HEK293T (cell line): ENCODE results near the gene ELSPBP1.
"Not testable (repeated sequence)": the region's sequence is repeated elsewhere in the genome, so short reads cannot be mapped to it uniquely, and the experiment has no call there.

Experiments used
- CTCF ChIA-PET: fragments of 350-600 bp; formaldehyde crosslinking; extraction: SDS; loops from one replicate; lab custom pipeline; 2021; ENCODE audit warnings: antibody characterized with exemption, inconsistent platforms; lab: Yijun Ruan, JAX
- POLR2A ChIA-PET: fragments of 350-600 bp; formaldehyde crosslinking; extraction: SDS; loops from one replicate; lab custom pipeline; 2020; ENCODE audit warnings: antibody characterized with exemption, inconsistent platforms; lab: Yijun Ruan, JAX
- DNase-seq: peaks from one replicate; pipeline ENCODE4 v3.0.0; 2012; ENCODE audit warnings: mixed read lengths; ENCODE audit errors: extremely low spot score
- ARNT ChIP-seq: fragments of 450-650 bp; IDR thresholded peaks from 2 replicates; pipeline ENCODE4 v1.6.1; 2017; ENCODE audit warnings: mild to moderate bottlenecking
- BHLHE40 ChIP-seq: fragments of 450-650 bp; IDR thresholded peaks from 2 replicates; pipeline ENCODE4 v1.6.1; 2016; ENCODE audit warnings: mild to moderate bottlenecking, moderate library complexity, borderline replicate concordance
- CTBP1 ChIP-seq: fragments of 450-650 bp; IDR thresholded peaks from 2 replicates; pipeline ENCODE4 v1.6.1; 2016; ENCODE audit warnings: borderline replicate concordance
- ELF4 ChIP-seq: fragments of 450-650 bp; IDR thresholded peaks from 2 replicates; pipeline ENCODE4 v1.6.1; 2017; ENCODE audit warnings: antibody characterized with exemption
- FOXA1 ChIP-seq: fragments of 450-650 bp; IDR thresholded peaks from 2 replicates; pipeline ENCODE4 v1.6.1; 2016; ENCODE audit warnings: mild to moderate bottlenecking
- FOXK2 ChIP-seq: fragments of 450-650 bp; IDR thresholded peaks from 2 replicates; pipeline ENCODE4 v1.6.1; 2016; ENCODE audit warnings: mild to moderate bottlenecking
- FOXM1 ChIP-seq: fragments of 450-650 bp; IDR thresholded peaks from 2 replicates; pipeline ENCODE4 v1.6.1; 2017; ENCODE audit warnings: mild to moderate bottlenecking, borderline replicate concordance
- HDGF ChIP-seq: fragments of 450-650 bp; IDR thresholded peaks from 2 replicates; pipeline ENCODE4 v1.6.1; 2017; ENCODE audit warnings: antibody characterized with exemption, borderline replicate concordance
- L3MBTL2 ChIP-seq: fragments of 450-650 bp; conservative IDR thresholded peaks from 2 replicates; pipeline ENCODE4 v1.6.1; 2016; ENCODE audit warnings: mild to moderate bottlenecking
- LEF1 ChIP-seq: fragments of 450-650 bp; IDR thresholded peaks from 2 replicates; pipeline ENCODE4 v1.6.1; 2017; ENCODE audit warnings: mild to moderate bottlenecking, borderline replicate concordance
- NFRKB ChIP-seq: fragments of 450-650 bp; IDR thresholded peaks from 2 replicates; pipeline ENCODE4 v1.6.1; 2016; ENCODE audit warnings: mild to moderate bottlenecking, moderate library complexity
- SP1 ChIP-seq: fragments of 450-650 bp; IDR thresholded peaks from 2 replicates; pipeline ENCODE4 v1.6.1; 2017
- SUZ12 ChIP-seq: fragments of 450-650 bp; IDR thresholded peaks from 2 replicates; pipeline ENCODE4 v1.6.1; 2016; ENCODE audit warnings: mild to moderate bottlenecking
- TARDBP ChIP-seq: fragments of 450-650 bp; IDR thresholded peaks from 2 replicates; pipeline ENCODE4 v1.6.1; 2016
- ZNF384 ChIP-seq: fragments of 450-650 bp; IDR thresholded peaks from 2 replicates; pipeline ENCODE4 v1.6.1; 2016
- TF ChIP-seq, protein P1 (sequence below): fragments of 450-650 bp; IDR thresholded peaks from 2 replicates; pipeline ENCODE4 v1.6.1; 2016

The ELSPBP1 gene

DNA sequence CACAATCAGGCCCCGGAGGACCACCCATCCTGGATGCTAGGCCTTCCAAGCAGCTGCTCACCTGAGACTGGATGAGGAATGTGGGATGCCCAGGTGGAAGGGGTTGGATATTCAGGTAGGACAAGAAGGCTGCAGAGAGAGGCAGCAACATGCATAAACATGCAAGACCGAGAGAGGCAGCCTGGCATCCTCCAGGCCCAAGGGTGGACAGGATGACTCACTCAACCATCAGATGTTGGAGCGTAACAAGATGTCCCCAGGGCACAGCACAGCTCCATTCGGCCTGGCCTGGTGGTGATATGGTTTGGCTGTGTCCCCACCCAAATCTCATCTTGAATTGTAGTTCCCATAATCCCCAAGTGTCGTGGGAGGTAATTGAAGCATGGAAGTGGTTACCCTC lies 59.4 kb downstream of the ELSPBP1 start:
- TF ChIP-seq FOXM1 (no peak), FOXK2 (no peak), ELF4 (no peak), FOXA1 (no peak), ARNT (no peak), SP1 (no peak), NFRKB (no peak), LEF1 (no peak), HDGF (no peak), L3MBTL2 (no peak), ZNF384 (no peak)
- TF ChIP-seq, protein P1, sequence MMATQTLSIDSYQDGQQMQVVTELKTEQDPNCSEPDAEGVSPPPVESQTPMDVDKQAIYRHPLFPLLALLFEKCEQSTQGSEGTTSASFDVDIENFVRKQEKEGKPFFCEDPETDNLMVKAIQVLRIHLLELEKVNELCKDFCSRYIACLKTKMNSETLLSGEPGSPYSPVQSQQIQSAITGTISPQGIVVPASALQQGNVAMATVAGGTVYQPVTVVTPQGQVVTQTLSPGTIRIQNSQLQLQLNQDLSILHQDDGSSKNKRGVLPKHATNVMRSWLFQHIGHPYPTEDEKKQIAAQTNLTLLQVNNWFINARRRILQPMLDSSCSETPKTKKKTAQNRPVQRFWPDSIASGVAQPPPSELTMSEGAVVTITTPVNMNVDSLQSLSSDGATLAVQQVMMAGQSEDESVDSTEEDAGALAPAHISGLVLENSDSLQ, result no peak
- ChIA-PET CTCF (no interaction called here), POLR2A (no interaction called here)
- DNase-seq, result no peak

DNA sequence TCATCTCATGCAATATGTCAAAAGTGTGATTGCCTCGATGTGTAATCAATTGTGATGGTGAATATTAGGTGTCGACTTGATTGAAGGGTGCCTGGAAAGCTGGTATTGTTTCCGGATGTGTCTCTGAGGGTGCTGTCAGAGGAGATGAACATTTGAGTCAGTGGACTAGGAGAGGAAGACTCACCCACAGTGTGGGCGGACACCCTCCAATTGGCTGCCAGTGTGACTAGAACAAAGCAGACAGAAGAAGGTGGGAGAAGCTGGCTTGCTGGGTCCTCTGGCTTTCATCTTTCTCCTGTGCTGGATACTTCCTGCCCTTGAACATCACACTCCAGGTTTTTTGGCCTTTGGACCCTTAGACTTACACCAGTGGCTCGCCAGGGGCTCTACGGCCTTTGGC lies 64.9 kb downstream of the ELSPBP1 start:
- ChIA-PET POLR2A (no interaction called here), CTCF (interaction anchor here (0.7 kb wide), 1 partner anchor 56 kb away, joined by 5 read pairs; no protein-coding TSS in a partner anchor)
- DNase-seq, result no peak
- TF ChIP-seq LEF1 (no peak), CTBP1 (no peak)

DNA sequence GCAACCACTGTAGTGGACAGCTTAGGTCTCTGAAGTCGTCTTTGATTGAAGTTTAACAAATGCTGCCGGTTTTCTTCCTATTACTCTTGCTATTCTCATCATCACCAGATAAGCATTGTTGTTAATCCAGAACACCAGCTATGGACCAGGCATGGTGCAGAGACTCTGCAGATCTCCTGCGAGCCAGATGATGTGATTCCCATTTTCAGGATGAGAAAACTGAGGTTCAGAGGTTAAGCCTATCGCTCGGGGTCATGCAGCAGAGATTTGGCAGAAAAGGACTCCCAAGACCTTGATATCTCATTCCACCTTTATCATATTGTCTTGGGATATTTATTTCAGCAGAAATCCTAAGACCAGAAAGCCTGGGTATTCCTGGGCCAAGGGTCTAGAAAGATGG lies 65.9 kb downstream of the ELSPBP1 start:
- TF ChIP-seq HDGF, result no peak
- TF ChIP-seq ELF4, result no peak
- no peak for TF ChIP-seq ARNT
- POLR2A ChIA-PET, result no interaction called here
- no peak for DNase-seq
- CTCF ChIA-PET, result no interaction called here

DNA sequence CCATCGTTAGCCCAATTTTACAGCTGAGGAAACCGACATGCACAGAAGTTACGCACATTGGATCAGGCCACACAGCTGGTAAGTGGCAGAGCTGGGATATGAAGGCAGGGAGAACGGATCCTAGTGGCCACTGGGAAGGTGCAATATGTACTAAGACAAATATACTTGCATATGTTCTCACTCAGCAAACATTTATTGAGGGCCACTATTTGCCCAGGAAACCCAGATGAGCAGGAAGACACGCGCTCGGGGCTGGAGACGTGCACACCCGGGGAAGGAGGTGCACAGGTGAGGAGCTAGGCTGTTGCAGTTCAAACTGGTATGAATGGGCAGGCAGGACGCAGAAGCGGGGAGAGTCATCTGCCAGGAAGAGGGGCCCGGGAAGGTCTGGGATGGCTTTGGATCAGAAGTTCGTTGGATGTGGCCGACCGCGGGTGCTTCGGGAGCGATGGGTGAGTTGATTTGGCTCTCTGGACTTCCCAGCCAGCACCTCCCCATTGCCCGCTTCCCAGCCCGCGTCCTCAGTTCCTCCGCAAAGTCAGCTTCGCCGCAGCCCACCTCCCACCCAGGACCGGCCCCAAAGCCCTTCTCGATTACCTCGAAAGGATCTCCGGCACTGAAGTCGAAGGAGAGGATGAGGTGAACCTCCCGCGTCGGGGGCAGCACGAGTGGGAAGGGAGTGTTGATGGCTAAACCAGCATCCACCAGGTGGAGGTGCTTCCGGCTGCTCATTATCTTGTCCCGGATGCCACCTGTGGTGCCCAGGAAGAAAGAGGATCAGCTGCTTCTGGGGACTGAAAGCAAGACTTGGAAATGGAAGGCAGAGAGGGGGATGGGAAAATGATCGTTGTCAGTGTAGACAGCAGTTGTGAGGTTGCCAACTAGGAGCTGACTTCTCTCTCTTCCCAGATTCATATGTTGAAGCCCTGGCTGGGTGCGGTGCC lies 67.2 kb downstream of the ELSPBP1 start:
- TF ChIP-seq, protein P1, result no peak
- TF ChIP-seq LEF1 (no peak), ARNT (no peak), HDGF (no peak)
- no peak for DNase-seq
- POLR2A ChIA-PET, result no interaction called here
- CTCF ChIA-PET, result no interaction called here

DNA sequence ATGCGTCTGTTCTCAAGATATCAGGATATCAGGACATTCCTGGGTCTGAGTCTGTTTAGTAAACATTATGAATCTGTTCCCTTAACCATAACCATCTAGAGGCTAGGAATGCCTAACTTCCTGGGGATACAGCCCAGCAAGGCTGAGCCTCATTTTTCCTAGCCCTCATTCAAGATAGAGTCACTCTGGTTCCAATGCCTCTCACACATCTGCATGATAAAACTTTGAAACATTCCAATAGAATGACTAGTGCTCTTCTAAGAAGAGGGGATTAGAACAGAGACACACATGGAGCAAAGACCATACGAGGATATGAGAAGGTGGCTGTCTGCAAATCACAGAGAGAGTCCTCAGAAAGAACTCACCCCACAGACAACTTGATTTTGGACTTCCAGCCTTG lies 70.1 kb downstream of the ELSPBP1 start:
- POLR2A ChIA-PET, result no interaction called here
- CTCF ChIA-PET, result no interaction called here
- no peak for DNase-seq
- TF ChIP-seq BHLHE40 (no peak), LEF1 (no peak), HDGF (no peak), TARDBP (no peak), ZNF384 (no peak)

DNA sequence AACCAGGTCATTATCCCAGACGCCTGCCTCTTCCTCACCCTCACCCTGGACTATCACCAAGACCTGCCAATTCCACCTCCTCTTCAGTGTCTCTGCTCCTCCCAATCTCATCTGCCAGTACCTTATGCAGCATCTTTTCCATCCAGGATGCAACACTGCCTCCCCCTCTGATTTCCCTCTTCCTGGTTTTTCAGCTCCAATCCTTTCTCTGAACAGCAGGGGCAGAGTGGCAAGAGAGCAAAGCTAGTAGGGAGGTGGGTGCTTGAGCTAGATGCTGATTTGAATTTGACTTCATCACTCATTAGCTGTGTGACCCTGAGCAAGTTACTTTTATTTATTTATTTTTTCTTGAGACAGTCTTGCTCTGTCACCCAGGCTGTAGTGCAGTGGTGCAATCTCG lies 75.0 kb downstream of the ELSPBP1 start:
- TF ChIP-seq ZNF384 (no peak), HDGF (no peak), BHLHE40 (no peak), ELF4 (no peak), SP1 (no peak), LEF1 (no peak), SUZ12 (no peak)
- TF ChIP-seq, protein P1, result no peak
- ChIA-PET CTCF (interaction anchor here (0.6 kb wide), 1 partner anchor 396 kb away, joined by 3 read pairs; no protein-coding TSS in a partner anchor), POLR2A (no interaction called here)
- DNase-seq, result peak; percentile 20

DNA sequence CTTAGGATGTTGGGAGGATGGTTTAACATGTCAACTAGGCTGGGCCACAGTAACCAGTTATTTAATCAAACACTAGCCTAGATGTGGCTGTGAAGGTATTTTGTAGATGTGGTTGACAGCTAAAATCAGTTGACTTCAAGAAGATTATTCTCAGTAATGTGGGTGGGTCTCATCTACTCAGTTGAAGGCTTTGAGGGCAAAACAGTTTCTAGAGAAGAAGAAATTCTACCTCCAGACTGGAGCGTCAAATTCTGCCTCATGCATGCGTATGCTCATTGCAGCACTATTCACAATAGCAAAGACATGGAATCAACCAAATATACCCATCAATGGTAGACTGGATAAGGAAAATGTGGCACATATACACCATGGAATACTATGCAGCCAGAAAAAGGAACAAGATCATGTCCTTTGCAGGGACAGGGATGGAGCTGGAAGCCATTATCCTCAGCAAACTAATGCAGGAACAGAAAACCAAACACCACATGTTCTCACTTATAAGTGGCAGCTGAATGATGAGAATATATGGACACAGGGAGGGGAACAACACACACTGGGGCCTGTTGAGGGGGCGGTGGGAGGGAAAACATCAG lies 75.8 kb downstream of the ELSPBP1 start:
- CTCF ChIA-PET, POLR2A ChIA-PET, DNase-seq: not testable (repeated sequence)
